ENCODE results near the gene STX2. TPM values are rescaled to one million over a fixed set of nuclear protein-coding genes. Genes with fewer than 3 reads are reported as not detected.
"Not testable (repeated sequence)": the region's sequence is repeated elsewhere in the genome, so short reads cannot be mapped to it uniquely, and the experiment has no call there.

Gene STX2
- polyA plus RNA-seq, 4 donors: 0.45 to 10.0 (median 4.5) TPM

- Histone ChIP-seq H3K27ac (ENCODE audit: low read depth in 1 of 3, low read length in 2 of 3) (peak overlapping the region in 1 of 3 donors; percentile 17), H3K36me3 (ENCODE audit: control insufficient read depth in 3 of 3, insufficient read depth in 2 of 3, low read depth in 1 of 3, low read length in 3 of 3) (peaks cover 8 to 19% (median 12%) of the 10 kb centered on the region in 3 donors), H3K4me3 (ENCODE audit: low read depth in 1 of 3, low read length in 3 of 3) (no peak overlapping the region), H3K4me1 (ENCODE audit: control insufficient read depth in 3 of 3, insufficient read depth in 2 of 3, low read depth in 1 of 3, low read length in 2 of 3) (peaks cover 0 to 9% (median 0%) of the 10 kb centered on the region in 3 donors), H3K27me3 (ENCODE audit: control insufficient read depth in 3 of 3, insufficient read depth in 3 of 3, low read length in 3 of 3) (no peaks in the 10 kb centered on the region), H3K9me3 (ENCODE audit: control insufficient read depth in 2 of 2, insufficient read depth in 1 of 2, low read depth in 1 of 2, low read length in 1 of 2) (no peaks in the 10 kb centered on the region)
- no peak for FAIRE-seq
- WGBS, 3 donors: 39 to 60% (median 51%) methylated on average over 24 of the region's 24 CpGs
- peak; percentile 59 to 79 for DNase-seq
These were observed 39.4 kb upstream of the STX2 start for GRCh38 chr12:130878193-130879185.

GRCh38 chr12:130877333-130877732, 38.3 kb upstream of the STX2 start:
- peaks cover 8 to 17% (median 12%) of the 10 kb centered on the region in 3 donors for H3K36me3 ChIP-seq (ENCODE audit: control insufficient read depth in 3 of 3, insufficient read depth in 2 of 3, low read depth in 1 of 3, low read length in 3 of 3)
- DNase-seq (no peak), FAIRE-seq (no peak)
- WGBS, 3 donors: 68 to 83% (median 70%) methylated on average over 3 of the region's 3 CpGs
- no peak overlapping the region for H3K4me3 ChIP-seq (ENCODE audit: low read depth in 1 of 3, low read length in 3 of 3)
- H3K27me3 ChIP-seq (ENCODE audit: control insufficient read depth in 3 of 3, insufficient read depth in 3 of 3, low read length in 3 of 3): no peaks in the 10 kb centered on the region
- no peak overlapping the region for H3K27ac ChIP-seq (ENCODE audit: low read depth in 1 of 3, low read length in 2 of 3)
- H3K4me1 ChIP-seq (ENCODE audit: control insufficient read depth in 3 of 3, insufficient read depth in 2 of 3, low read depth in 1 of 3, low read length in 2 of 3): peaks cover 0 to 14% (median 0%) of the 10 kb centered on the region in 3 donors
- no peaks in the 10 kb centered on the region for H3K9me3 ChIP-seq (ENCODE audit: control insufficient read depth in 2 of 2, insufficient read depth in 1 of 2, low read depth in 1 of 2, low read length in 1 of 2)

GRCh38 chr12:130876758-130877157, 37.7 kb upstream of the STX2 start:
- DNase-seq (no peak), FAIRE-seq (no peak)
- WGBS, 3 donors: 72 to 85% (median 77%) methylated on average over 3 of the region's 3 CpGs
- Histone ChIP-seq H3K4me1 (ENCODE audit: control insufficient read depth in 3 of 3, insufficient read depth in 2 of 3, low read depth in 1 of 3, low read length in 2 of 3) (peaks cover 0 to 14% (median 0%) of the 10 kb centered on the region in 3 donors), H3K9me3 (ENCODE audit: control insufficient read depth in 2 of 2, insufficient read depth in 1 of 2, low read depth in 1 of 2, low read length in 1 of 2) (no peaks in the 10 kb centered on the region), H3K27me3 (ENCODE audit: control insufficient read depth in 3 of 3, insufficient read depth in 3 of 3, low read length in 3 of 3) (no peaks in the 10 kb centered on the region), H3K36me3 (ENCODE audit: control insufficient read depth in 3 of 3, insufficient read depth in 2 of 3, low read depth in 1 of 3, low read length in 3 of 3) (peaks cover 8 to 17% (median 12%) of the 10 kb centered on the region in 3 donors), H3K27ac (ENCODE audit: low read depth in 1 of 3, low read length in 2 of 3) (no peak overlapping the region), H3K4me3 (ENCODE audit: low read depth in 1 of 3, low read length in 3 of 3) (no peak overlapping the region)

GRCh38 chr12:130876297-130876696, 37.2 kb upstream of the STX2 start:
- Histone ChIP-seq H3K4me1 (ENCODE audit: control insufficient read depth in 3 of 3, insufficient read depth in 2 of 3, low read depth in 1 of 3, low read length in 2 of 3) (peaks cover 0 to 14% (median 0%) of the 10 kb centered on the region in 3 donors), H3K4me3 (ENCODE audit: low read depth in 1 of 3, low read length in 3 of 3) (no peak overlapping the region), H3K27me3 (ENCODE audit: control insufficient read depth in 3 of 3, insufficient read depth in 3 of 3, low read length in 3 of 3) (no peaks in the 10 kb centered on the region), H3K27ac (ENCODE audit: low read depth in 1 of 3, low read length in 2 of 3) (no peak overlapping the region), H3K36me3 (ENCODE audit: control insufficient read depth in 3 of 3, insufficient read depth in 2 of 3, low read depth in 1 of 3, low read length in 3 of 3) (peaks cover 8 to 17% (median 12%) of the 10 kb centered on the region in 3 donors), H3K9me3 (ENCODE audit: control insufficient read depth in 2 of 2, insufficient read depth in 1 of 2, low read depth in 1 of 2, low read length in 1 of 2) (no peaks in the 10 kb centered on the region)
- no peak for DNase-seq
- no peak for FAIRE-seq

- WGBS, 3 donors: 79 to 89% (median 79%) methylated on average over 11 of the region's 11 CpGs
- not testable (repeated sequence) for H3K9me3 ChIP-seq (ENCODE audit: control insufficient read depth in 2 of 2, insufficient read depth in 1 of 2, low read depth in 1 of 2, low read length in 1 of 2); H3K4me3 ChIP-seq (ENCODE audit: low read depth in 1 of 3, low read length in 3 of 3); H3K27me3 ChIP-seq (ENCODE audit: control insufficient read depth in 3 of 3, insufficient read depth in 3 of 3, low read length in 3 of 3); H3K27ac ChIP-seq (ENCODE audit: low read depth in 1 of 3, low read length in 2 of 3); DNase-seq; FAIRE-seq
- Histone ChIP-seq H3K36me3 (ENCODE audit: control insufficient read depth in 3 of 3, insufficient read depth in 2 of 3, low read depth in 1 of 3, low read length in 3 of 3) (peaks cover 8 to 17% (median 12%) of the 10 kb centered on the region in 3 donors), H3K4me1 (ENCODE audit: control insufficient read depth in 3 of 3, insufficient read depth in 2 of 3, low read depth in 1 of 3, low read length in 2 of 3) (peaks cover 0 to 14% (median 0%) of the 10 kb centered on the region in 3 donors)
These were observed 36.7 kb upstream of the STX2 start for GRCh38 chr12:130875708-130876107.

GRCh38 chr12:130875193-130875592, 36.1 kb upstream of the STX2 start:
- H3K27me3 ChIP-seq (ENCODE audit: control insufficient read depth in 3 of 3, insufficient read depth in 3 of 3, low read length in 3 of 3): no peaks in the 10 kb centered on the region
- peaks cover 0 to 14% (median 0%) of the 10 kb centered on the region in 3 donors for H3K4me1 ChIP-seq (ENCODE audit: control insufficient read depth in 3 of 3, insufficient read depth in 2 of 3, low read depth in 1 of 3, low read length in 2 of 3)
- H3K4me3 ChIP-seq (ENCODE audit: low read depth in 1 of 3, low read length in 3 of 3): no peak overlapping the region
- H3K9me3 ChIP-seq (ENCODE audit: control insufficient read depth in 2 of 2, insufficient read depth in 1 of 2, low read depth in 1 of 2, low read length in 1 of 2): no peaks in the 10 kb centered on the region
- peaks cover 8 to 17% (median 12%) of the 10 kb centered on the region in 3 donors for H3K36me3 ChIP-seq (ENCODE audit: control insufficient read depth in 3 of 3, insufficient read depth in 2 of 3, low read depth in 1 of 3, low read length in 3 of 3)
- 88 to 89% (median 88%) methylated on average over 5 of the region's 5 CpGs for WGBS, 3 donors
- DNase-seq (no peak), FAIRE-seq (no peak)
- H3K27ac ChIP-seq (ENCODE audit: low read depth in 1 of 3, low read length in 2 of 3): no peak overlapping the region

GRCh38 chr12:130874696-130875095, 35.6 kb upstream of the STX2 start:
- no peak overlapping the region for H3K4me3 ChIP-seq (ENCODE audit: low read depth in 1 of 3, low read length in 3 of 3)
- FAIRE-seq (no peak), DNase-seq (no peak)
- no peaks in the 10 kb centered on the region for H3K9me3 ChIP-seq (ENCODE audit: control insufficient read depth in 2 of 2, insufficient read depth in 1 of 2, low read depth in 1 of 2, low read length in 1 of 2)
- no peaks in the 10 kb centered on the region for H3K27me3 ChIP-seq (ENCODE audit: control insufficient read depth in 3 of 3, insufficient read depth in 3 of 3, low read length in 3 of 3)
- H3K27ac ChIP-seq (ENCODE audit: low read depth in 1 of 3, low read length in 2 of 3): no peak overlapping the region
- peaks cover 8 to 17% (median 12%) of the 10 kb centered on the region in 3 donors for H3K36me3 ChIP-seq (ENCODE audit: control insufficient read depth in 3 of 3, insufficient read depth in 2 of 3, low read depth in 1 of 3, low read length in 3 of 3)
- 88 to 95% (median 93%) methylated on average over 10 of the region's 10 CpGs for WGBS, 3 donors
- H3K4me1 ChIP-seq (ENCODE audit: control insufficient read depth in 3 of 3, insufficient read depth in 2 of 3, low read depth in 1 of 3, low read length in 2 of 3): peaks cover 0 to 14% (median 0%) of the 10 kb centered on the region in 3 donors

- DNase-seq (no peak), FAIRE-seq (no peak)
- H3K36me3 ChIP-seq (ENCODE audit: control insufficient read depth in 3 of 3, insufficient read depth in 2 of 3, low read depth in 1 of 3, low read length in 3 of 3): peaks cover 8 to 17% (median 12%) of the 10 kb centered on the region in 3 donors
- peaks cover 0 to 14% (median 0%) of the 10 kb centered on the region in 3 donors for H3K4me1 ChIP-seq (ENCODE audit: control insufficient read depth in 3 of 3, insufficient read depth in 2 of 3, low read depth in 1 of 3, low read length in 2 of 3)
- H3K27me3 ChIP-seq (ENCODE audit: control insufficient read depth in 3 of 3, insufficient read depth in 3 of 3, low read length in 3 of 3): no peaks in the 10 kb centered on the region
- WGBS, 3 donors: 76 to 84% (median 79%) methylated on average over 4 of the region's 4 CpGs
- no peak overlapping the region for H3K27ac ChIP-seq (ENCODE audit: low read depth in 1 of 3, low read length in 2 of 3)
- no peaks in the 10 kb centered on the region for H3K9me3 ChIP-seq (ENCODE audit: control insufficient read depth in 2 of 2, insufficient read depth in 1 of 2, low read depth in 1 of 2, low read length in 1 of 2)
- H3K4me3 ChIP-seq (ENCODE audit: low read depth in 1 of 3, low read length in 3 of 3): no peak overlapping the region
These were observed 34.8 kb upstream of the STX2 start for GRCh38 chr12:130873825-130874224.

Measured in small intestine (tissue), 7 donors.